ENCODE results near the gene SLC44A3. TPM values are rescaled to one million over a fixed set of nuclear protein-coding genes. Genes with fewer than 3 reads are reported as not detected.
A peak's percentile ranks its signal among the peaks of the same experiment; 100 is the strongest.

Gene SLC44A3
- total and polyA plus RNA-seq, 2 of the 13 experiments (the other 11 are each of a cell fraction or from before 2014, with no cell fraction given), result 6.8 to 14.1 TPM

DNA sequence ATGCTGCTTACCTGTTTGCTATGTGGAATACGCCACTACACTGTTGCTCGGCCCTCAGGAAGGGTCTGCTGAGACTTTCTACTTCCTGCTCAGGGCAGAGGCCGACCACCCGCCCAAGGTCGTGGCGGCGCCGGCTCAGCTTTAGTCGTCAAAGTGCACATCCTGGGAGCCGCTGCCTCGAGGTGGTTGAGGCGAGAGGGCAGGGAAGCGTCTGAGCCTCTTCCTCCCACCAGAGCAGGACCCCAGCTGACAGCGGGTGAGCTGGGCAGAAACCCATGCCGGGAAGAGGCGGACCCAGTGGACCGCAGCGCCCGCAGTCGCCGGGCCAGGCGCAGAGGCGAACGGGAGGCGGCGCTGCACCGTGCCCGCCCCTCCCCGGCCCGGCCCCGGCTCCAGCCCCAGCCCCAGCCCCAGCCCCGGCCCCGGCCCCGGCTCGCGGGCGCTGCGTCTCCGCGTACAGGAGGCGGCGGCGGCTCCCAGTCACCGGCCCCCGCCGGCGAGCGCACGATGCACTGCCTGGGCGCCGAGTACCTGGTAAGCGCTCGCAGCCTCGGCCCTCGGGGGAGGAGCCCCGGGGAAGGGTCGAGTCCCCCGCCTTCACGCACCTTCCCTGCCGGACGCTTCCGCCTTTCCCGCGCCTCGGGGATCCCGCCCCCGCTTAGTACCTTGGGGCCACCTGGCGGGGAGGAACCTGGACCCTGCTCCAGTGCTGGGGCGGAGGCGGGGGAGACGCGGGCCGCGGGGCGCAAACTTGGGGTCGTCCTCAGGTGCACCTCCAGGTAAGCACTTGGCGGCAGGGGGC, at the start of gene SLC44A3 (continued):
- no peak for TF ChIP-seq MAFK (conservative IDR thresholded peaks at IDR 0.05 in 1 of 2, IDR thresholded peaks at IDR 0.05 in 1 of 2; ENCODE audit: low read length in 2 of 2)
- TF ChIP-seq, protein P1, sequence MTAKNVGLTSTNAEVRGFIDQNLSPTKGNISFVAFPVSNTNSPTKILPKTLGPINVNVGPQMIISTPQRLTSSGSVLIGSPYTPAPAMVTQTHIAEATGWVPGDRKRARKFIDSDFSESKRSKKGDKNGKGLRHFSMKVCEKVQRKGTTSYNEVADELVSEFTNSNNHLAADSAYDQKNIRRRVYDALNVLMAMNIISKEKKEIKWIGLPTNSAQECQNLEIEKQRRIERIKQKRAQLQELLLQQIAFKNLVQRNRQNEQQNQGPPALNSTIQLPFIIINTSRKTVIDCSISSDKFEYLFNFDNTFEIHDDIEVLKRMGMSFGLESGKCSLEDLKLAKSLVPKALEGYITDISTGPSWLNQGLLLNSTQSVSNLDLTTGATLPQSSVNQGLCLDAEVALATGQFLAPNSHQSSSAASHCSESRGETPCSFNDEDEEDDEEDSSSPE (CRISPR knock-in tag; IDR thresholded peaks at IDR 0.05), result peak; percentile 70
- TF ChIP-seq, protein P2, sequence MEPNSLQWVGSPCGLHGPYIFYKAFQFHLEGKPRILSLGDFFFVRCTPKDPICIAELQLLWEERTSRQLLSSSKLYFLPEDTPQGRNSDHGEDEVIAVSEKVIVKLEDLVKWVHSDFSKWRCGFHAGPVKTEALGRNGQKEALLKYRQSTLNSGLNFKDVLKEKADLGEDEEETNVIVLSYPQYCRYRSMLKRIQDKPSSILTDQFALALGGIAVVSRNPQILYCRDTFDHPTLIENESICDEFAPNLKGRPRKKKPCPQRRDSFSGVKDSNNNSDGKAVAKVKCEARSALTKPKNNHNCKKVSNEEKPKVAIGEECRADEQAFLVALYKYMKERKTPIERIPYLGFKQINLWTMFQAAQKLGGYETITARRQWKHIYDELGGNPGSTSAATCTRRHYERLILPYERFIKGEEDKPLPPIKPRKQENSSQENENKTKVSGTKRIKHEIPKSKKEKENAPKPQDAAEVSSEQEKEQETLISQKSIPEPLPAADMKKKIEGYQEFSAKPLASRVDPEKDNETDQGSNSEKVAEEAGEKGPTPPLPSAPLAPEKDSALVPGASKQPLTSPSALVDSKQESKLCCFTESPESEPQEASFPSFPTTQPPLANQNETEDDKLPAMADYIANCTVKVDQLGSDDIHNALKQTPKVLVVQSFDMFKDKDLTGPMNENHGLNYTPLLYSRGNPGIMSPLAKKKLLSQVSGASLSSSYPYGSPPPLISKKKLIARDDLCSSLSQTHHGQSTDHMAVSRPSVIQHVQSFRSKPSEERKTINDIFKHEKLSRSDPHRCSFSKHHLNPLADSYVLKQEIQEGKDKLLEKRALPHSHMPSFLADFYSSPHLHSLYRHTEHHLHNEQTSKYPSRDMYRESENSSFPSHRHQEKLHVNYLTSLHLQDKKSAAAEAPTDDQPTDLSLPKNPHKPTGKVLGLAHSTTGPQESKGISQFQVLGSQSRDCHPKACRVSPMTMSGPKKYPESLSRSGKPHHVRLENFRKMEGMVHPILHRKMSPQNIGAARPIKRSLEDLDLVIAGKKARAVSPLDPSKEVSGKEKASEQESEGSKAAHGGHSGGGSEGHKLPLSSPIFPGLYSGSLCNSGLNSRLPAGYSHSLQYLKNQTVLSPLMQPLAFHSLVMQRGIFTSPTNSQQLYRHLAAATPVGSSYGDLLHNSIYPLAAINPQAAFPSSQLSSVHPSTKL (CRISPR knock-in tag; IDR thresholded peaks at IDR 0.05), result 0 out of 2 replicates have a peak, but pooled peaks have one; percentile 10
- no peak for TF ChIP-seq ATF1 (CRISPR knock-in tag; IDR thresholded peaks at IDR 0.05)
- no peak for TF ChIP-seq POLR2AphosphoS2 (IDR thresholded peaks at IDR 0.05; ENCODE audit: low read depth, low read length)
- no peak for TF ChIP-seq ZNF260 (CRISPR knock-in tag; IDR thresholded peaks at IDR 0.05; ENCODE audit: borderline replicate concordance, low read depth)
- no peak for TF ChIP-seq SNRNP70 (IDR thresholded peaks at IDR 0.05; ENCODE audit: low read depth, low read length)
- TF ChIP-seq ZNF777 (CRISPR knock-in tag; IDR thresholded peaks at IDR 0.05), result peak; percentile 53; the same call in 1 of the 2 replicates
- TF ChIP-seq E2F5 (CRISPR knock-in tag; conservative IDR thresholded peaks at IDR 0.05), result no peak
- no peak for TF ChIP-seq ZNF296 (CRISPR knock-in tag; conservative IDR thresholded peaks at IDR 0.05)
- no peak for TF ChIP-seq ZBTB20 (CRISPR knock-in tag; IDR thresholded peaks at IDR 0.05; ENCODE audit: borderline replicate concordance, low read depth)
- peak; percentile 77; the same call in 1 of the 2 replicates for TF ChIP-seq ZBED4 (CRISPR knock-in tag; IDR thresholded peaks at IDR 0.05; ENCODE audit: borderline replicate concordance)
- TF ChIP-seq RFX5 (IDR thresholded peaks at IDR 0.05; ENCODE audit: low read depth, low read length), result no peak
- TF ChIP-seq CBX5 (CRISPR knock-in tag; IDR thresholded peaks at IDR 0.05; ENCODE audit: borderline replicate concordance), result 0 out of 2 replicates have a peak, but pooled peaks have one; percentile 15
- TF ChIP-seq ETV5 (CRISPR knock-in tag; IDR thresholded peaks at IDR 0.05; ENCODE audit: borderline replicate concordance), result peak; percentile 46; the same call in 1 of the 2 replicates
- TF ChIP-seq ARNT2 (CRISPR knock-in tag; IDR thresholded peaks at IDR 0.05; ENCODE audit: low read depth), result no peak
- no peak for TF ChIP-seq TBX2 (CRISPR knock-in tag; IDR thresholded peaks at IDR 0.05; ENCODE audit: borderline replicate concordance)

Measured in HepG2 (cell line).